Liver (tissue), 9 donors: Measurements from ENCODE around the gene FBXO10. TPM values are rescaled to one million over a fixed set of nuclear protein-coding genes. Genes with fewer than 3 reads are reported as not detected.

Source experiments
- DNase-seq: peaks from one replicate; pipeline ENCODE4 v3.0.0-alpha.2; 2017; ENCODE audit warnings: low spot score
- H3K27ac ChIP-seq, 2 donors: one replicate each; pipeline ENCODE4 v1.7.0; 2013; ENCODE audit warnings: inconsistent platforms in 2 of 2, low read length in 2 of 2, control low read depth in 1 of 2, low read depth in 1 of 2, mild to moderate bottlenecking in 1 of 2
- H3K27me3 ChIP-seq, 4 donors: one replicate each; pipeline versions ENCODE4 v1.6.1 to v1.7.0; 2013; ENCODE audit warnings: low read length in 3 of 4, inconsistent platforms in 1 of 4, mild to moderate bottlenecking in 1 of 4, moderate library complexity in 1 of 4; ENCODE audit not compliant: control insufficient read depth in 4 of 4, insufficient read depth in 4 of 4
- H3K36me3 ChIP-seq, 4 donors: one replicate each; pipeline versions ENCODE4 v1.6.1 to v1.7.0; 2013; ENCODE audit warnings: low read length in 3 of 4, mild to moderate bottlenecking in 3 of 4, low read depth in 1 of 4, moderate library complexity in 1 of 4; ENCODE audit not compliant: control insufficient read depth in 4 of 4, insufficient read depth in 3 of 4
- H3K4me1 ChIP-seq, 4 donors: one replicate each; pipeline versions ENCODE4 v1.6.1 to v1.7.0; 2013; ENCODE audit warnings: low read length in 3 of 4, mild to moderate bottlenecking in 3 of 4, moderate library complexity in 1 of 4; ENCODE audit not compliant: control insufficient read depth in 4 of 4, insufficient read depth in 4 of 4
- H3K4me3 ChIP-seq, 3 donors: one replicate each; pipeline versions ENCODE4 v1.6.1 to v1.7.0; 2013; ENCODE audit warnings: low read length in 3 of 3, control low read depth in 1 of 3, low read depth in 1 of 3, mild to moderate bottlenecking in 1 of 3
- H3K9ac ChIP-seq, 2 donors: one replicate each; pipeline ENCODE4 v1.7.0; 2013; ENCODE audit warnings: low read length in 2 of 2, mild to moderate bottlenecking in 2 of 2, moderate library complexity in 2 of 2, control low read depth in 1 of 2, low read depth in 1 of 2
- H3K9me3 ChIP-seq, 4 donors: one replicate each; pipeline versions ENCODE4 v1.6.1 to v1.7.0; 2013; ENCODE audit warnings: low read length in 3 of 4; ENCODE audit not compliant: control insufficient read depth in 4 of 4
- ATF3 ChIP-seq: IDR thresholded peaks from 2 replicates; pipeline ENCODE4 v1.6.1; 2016; ENCODE audit warnings: antibody characterized with exemption
- EGR1 ChIP-seq, 2 donors: IDR thresholded peaks; 2 replicates each; pipeline ENCODE4 v1.6.1; 2016 to 2018; ENCODE audit warnings: antibody characterized with exemption in 2 of 2, low read depth in 2 of 2
- FOXA1 ChIP-seq: IDR thresholded peaks from 2 replicates; pipeline ENCODE4 v1.6.1; 2016; ENCODE audit warnings: antibody characterized with exemption
- FOXA2 ChIP-seq: IDR thresholded peaks from 2 replicates; pipeline ENCODE4 v1.6.1; 2016; ENCODE audit warnings: antibody characterized with exemption
- GABPA ChIP-seq, 2 donors: IDR thresholded peaks in 1 of 2; conservative IDR thresholded peaks in 1 of 2; 2 replicates each; pipeline ENCODE4 v1.6.1; 2016; ENCODE audit warnings: antibody characterized with exemption in 2 of 2, mild to moderate bottlenecking in 1 of 2, moderate library complexity in 1 of 2
- HNF4A ChIP-seq, 2 donors: conservative IDR thresholded peaks; 2 replicates each; pipeline ENCODE4 v1.6.1; 2016; ENCODE audit warnings: antibody characterized with exemption in 2 of 2, mild to moderate bottlenecking in 2 of 2
- HNF4G ChIP-seq: IDR thresholded peaks from 2 replicates; pipeline ENCODE4 v1.6.1; 2016; ENCODE audit warnings: antibody characterized with exemption
- JUND ChIP-seq, 2 donors: IDR thresholded peaks; 2 replicates each; pipeline ENCODE4 v1.6.1; 2016; ENCODE audit warnings: antibody characterized with exemption in 2 of 2
- MAX ChIP-seq: IDR thresholded peaks from 2 replicates; pipeline ENCODE4 v1.6.1; 2016; ENCODE audit warnings: antibody characterized with exemption
- NR2F2 ChIP-seq: IDR thresholded peaks from 2 replicates; pipeline ENCODE4 v1.6.1; 2016; ENCODE audit warnings: antibody characterized with exemption
- RAD21 ChIP-seq, 2 donors: IDR thresholded peaks; 2 replicates each; pipeline ENCODE4 v1.6.1; 2016; ENCODE audit warnings: antibody characterized with exemption in 2 of 2, mild to moderate bottlenecking in 2 of 2
- RXRA ChIP-seq, 2 donors: IDR thresholded peaks; 2 replicates each; pipeline ENCODE4 v1.6.1; 2017 to 2018; ENCODE audit warnings: antibody characterized with exemption in 2 of 2, mild to moderate bottlenecking in 1 of 2
- SP1 ChIP-seq: IDR thresholded peaks from 2 replicates; pipeline ENCODE4 v1.6.1; 2018; ENCODE audit warnings: antibody characterized with exemption, mild to moderate bottlenecking
- TAF1 ChIP-seq: conservative IDR thresholded peaks from 2 replicates; pipeline ENCODE4 v1.6.1; 2016; ENCODE audit warnings: antibody characterized with exemption, mild to moderate bottlenecking
- YY1 ChIP-seq: IDR thresholded peaks from 2 replicates; pipeline ENCODE4 v1.6.1; 2016; ENCODE audit warnings: antibody characterized with exemption, mild to moderate bottlenecking
- ZBTB33 ChIP-seq: IDR thresholded peaks from 2 replicates; pipeline ENCODE4 v1.6.1; 2016; ENCODE audit warnings: antibody characterized with exemption
- WGBS: extraction: QIAGEN DNeasy Blood & Tissue Kit; methylation state at CpG from one replicate; pipeline ENCODE4 v1.1.7; 2013; 5-methylcytosine and 5-hydroxymethylcytosine counted together
- polyA plus RNA-seq, 2 donors: library from polyadenylated mRNA; stranded (reverse) in 1 of 2; unstranded in 1 of 2; fragments of 200-250 nt in 1 of 2; fragments of >200 nt in 1 of 2; fragmentation: Nextera tagmentation in 1 of 2; extraction: Ambion mirVana in 1 of 2; gene quantifications; one replicate each; pipeline versions ENCODE4 v1.2.1 to v1.2.3, GENCODE V29; 2013 to 2015
- total RNA-seq, 2 donors: library from RNA; depleted of rRNA; stranded (reverse); fragments of >200 nt; gene quantifications; one replicate each; pipeline ENCODE4 v1.2.3, GENCODE V29; 2014
- TF ChIP-seq, protein P1 (sequence below): IDR thresholded peaks from 2 replicates; pipeline ENCODE4 v1.6.1; 2016; ENCODE audit warnings: antibody characterized with exemption, mild to moderate bottlenecking
- TF ChIP-seq, protein P2 (sequence below): fragments of 150-350 bp; IDR thresholded peaks from 2 replicates; pipeline ENCODE4 v1.5.1; 2017; ENCODE audit warnings: improper control_type of control experiment, low read depth, low read length; ENCODE audit not compliant: missing input control
- donor health status: healthy.
- donor health status: healthy.
- donor health status: healthy.
- donor health status: healthy.
- donor health status: healthy.

The FBXO10 gene
- total and polyA plus RNA-seq, 4 donors: 1.3 to 5.5 (median 4.1) TPM

GRCh38 chr9:37495571-37495970 is 80.6 kb downstream of the FBXO10 start:
- peaks cover 2 to 7% (median 4%) of the 10 kb centered on the region in 4 donors for H3K4me1 ChIP-seq
- no peak overlapping the region for H3K27ac ChIP-seq
- H3K36me3 ChIP-seq: peaks cover 12 to 70% (median 65%) of the 10 kb centered on the region in 4 donors
- TF ChIP-seq HNF4G (no peak), HNF4A (conservative IDR thresholded peaks at IDR 0.05) (no peak)
- no peaks in the 10 kb centered on the region for H3K27me3 ChIP-seq
- H3K9ac ChIP-seq: no peak overlapping the region
- no peak for DNase-seq
- no peaks in the 10 kb centered on the region for H3K9me3 ChIP-seq
- WGBS: 97% methylated on average over 5 of the region's 5 CpGs
- no peak overlapping the region for H3K4me3 ChIP-seq

DNA sequence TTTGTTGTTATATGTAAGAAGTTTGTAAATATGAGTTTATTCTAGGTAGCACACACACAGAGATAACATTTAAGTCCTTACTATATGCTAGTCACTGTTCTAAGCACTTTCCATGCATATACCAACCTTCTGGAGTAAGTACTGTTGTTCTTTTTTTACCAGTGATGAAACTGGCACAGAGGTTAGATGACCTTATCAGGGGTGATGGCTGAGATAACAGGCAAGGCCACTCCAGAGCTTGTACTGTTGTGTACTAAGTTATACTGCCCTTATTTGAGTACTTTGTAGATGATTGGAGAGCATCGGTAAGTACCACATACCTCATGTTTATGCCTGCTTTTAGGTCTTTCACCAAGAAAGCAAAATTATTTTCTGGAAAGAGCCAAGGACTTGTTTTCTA is 84.2 kb downstream of the FBXO10 start:
- H3K9me3 ChIP-seq: no peaks in the 10 kb centered on the region
- no peak overlapping the region for H3K27ac ChIP-seq
- H3K4me1 ChIP-seq: peaks cover 10 to 20% (median 14%) of the 10 kb centered on the region in 4 donors
- 37% methylated on average over 1 of the region's 1 CpG for WGBS
- TF ChIP-seq NR2F2 (peak; percentile 40), ATF3 (peak; percentile 40), YY1 (no peak), RAD21 (IDR thresholded peaks at IDR 0.05) (peak in 1 of 2 donors; percentile 15), EGR1 (IDR thresholded peaks at IDR 0.05; ENCODE audit: low read depth in 2 of 2) (no peak), RXRA (IDR thresholded peaks at IDR 0.05) (peak; percentile 81 to 86), FOXA2 (peak; percentile 27), MAX (no peak), TAF1 (no peak), FOXA1 (no peak), SP1 (peak; percentile 41), ZBTB33 (no peak), GABPA (IDR thresholded peaks at IDR 0.05 in 1 of 2, conservative IDR thresholded peaks at IDR 0.05 in 1 of 2) (no peak), HNF4G (no peak), JUND (IDR thresholded peaks at IDR 0.05) (peak in 1 of 2 donors; percentile 22), HNF4A (conservative IDR thresholded peaks at IDR 0.05) (peak; percentile 55 to 59)
- TF ChIP-seq, protein P1, sequence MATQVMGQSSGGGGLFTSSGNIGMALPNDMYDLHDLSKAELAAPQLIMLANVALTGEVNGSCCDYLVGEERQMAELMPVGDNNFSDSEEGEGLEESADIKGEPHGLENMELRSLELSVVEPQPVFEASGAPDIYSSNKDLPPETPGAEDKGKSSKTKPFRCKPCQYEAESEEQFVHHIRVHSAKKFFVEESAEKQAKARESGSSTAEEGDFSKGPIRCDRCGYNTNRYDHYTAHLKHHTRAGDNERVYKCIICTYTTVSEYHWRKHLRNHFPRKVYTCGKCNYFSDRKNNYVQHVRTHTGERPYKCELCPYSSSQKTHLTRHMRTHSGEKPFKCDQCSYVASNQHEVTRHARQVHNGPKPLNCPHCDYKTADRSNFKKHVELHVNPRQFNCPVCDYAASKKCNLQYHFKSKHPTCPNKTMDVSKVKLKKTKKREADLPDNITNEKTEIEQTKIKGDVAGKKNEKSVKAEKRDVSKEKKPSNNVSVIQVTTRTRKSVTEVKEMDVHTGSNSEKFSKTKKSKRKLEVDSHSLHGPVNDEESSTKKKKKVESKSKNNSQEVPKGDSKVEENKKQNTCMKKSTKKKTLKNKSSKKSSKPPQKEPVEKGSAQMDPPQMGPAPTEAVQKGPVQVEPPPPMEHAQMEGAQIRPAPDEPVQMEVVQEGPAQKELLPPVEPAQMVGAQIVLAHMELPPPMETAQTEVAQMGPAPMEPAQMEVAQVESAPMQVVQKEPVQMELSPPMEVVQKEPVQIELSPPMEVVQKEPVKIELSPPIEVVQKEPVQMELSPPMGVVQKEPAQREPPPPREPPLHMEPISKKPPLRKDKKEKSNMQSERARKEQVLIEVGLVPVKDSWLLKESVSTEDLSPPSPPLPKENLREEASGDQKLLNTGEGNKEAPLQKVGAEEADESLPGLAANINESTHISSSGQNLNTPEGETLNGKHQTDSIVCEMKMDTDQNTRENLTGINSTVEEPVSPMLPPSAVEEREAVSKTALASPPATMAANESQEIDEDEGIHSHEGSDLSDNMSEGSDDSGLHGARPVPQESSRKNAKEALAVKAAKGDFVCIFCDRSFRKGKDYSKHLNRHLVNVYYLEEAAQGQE: no peak
- TF ChIP-seq, protein P2, sequence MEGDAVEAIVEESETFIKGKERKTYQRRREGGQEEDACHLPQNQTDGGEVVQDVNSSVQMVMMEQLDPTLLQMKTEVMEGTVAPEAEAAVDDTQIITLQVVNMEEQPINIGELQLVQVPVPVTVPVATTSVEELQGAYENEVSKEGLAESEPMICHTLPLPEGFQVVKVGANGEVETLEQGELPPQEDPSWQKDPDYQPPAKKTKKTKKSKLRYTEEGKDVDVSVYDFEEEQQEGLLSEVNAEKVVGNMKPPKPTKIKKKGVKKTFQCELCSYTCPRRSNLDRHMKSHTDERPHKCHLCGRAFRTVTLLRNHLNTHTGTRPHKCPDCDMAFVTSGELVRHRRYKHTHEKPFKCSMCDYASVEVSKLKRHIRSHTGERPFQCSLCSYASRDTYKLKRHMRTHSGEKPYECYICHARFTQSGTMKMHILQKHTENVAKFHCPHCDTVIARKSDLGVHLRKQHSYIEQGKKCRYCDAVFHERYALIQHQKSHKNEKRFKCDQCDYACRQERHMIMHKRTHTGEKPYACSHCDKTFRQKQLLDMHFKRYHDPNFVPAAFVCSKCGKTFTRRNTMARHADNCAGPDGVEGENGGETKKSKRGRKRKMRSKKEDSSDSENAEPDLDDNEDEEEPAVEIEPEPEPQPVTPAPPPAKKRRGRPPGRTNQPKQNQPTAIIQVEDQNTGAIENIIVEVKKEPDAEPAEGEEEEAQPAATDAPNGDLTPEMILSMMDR: no peak
- no peak overlapping the region for H3K4me3 ChIP-seq
- no peak for DNase-seq
- no peak overlapping the region for H3K9ac ChIP-seq
- no peaks in the 10 kb centered on the region for H3K27me3 ChIP-seq
- H3K36me3 ChIP-seq: peaks cover 12 to 69% (median 52%) of the 10 kb centered on the region in 4 donors
